Measurements from ENCODE around the gene PACS1. TPM values are rescaled to one million over a fixed set of nuclear protein-coding genes. Genes with fewer than 3 reads are reported as not detected.

The PACS1 gene
- total RNA-seq, 1 experiment from 2014 or later = 13.0 TPM

DNA sequence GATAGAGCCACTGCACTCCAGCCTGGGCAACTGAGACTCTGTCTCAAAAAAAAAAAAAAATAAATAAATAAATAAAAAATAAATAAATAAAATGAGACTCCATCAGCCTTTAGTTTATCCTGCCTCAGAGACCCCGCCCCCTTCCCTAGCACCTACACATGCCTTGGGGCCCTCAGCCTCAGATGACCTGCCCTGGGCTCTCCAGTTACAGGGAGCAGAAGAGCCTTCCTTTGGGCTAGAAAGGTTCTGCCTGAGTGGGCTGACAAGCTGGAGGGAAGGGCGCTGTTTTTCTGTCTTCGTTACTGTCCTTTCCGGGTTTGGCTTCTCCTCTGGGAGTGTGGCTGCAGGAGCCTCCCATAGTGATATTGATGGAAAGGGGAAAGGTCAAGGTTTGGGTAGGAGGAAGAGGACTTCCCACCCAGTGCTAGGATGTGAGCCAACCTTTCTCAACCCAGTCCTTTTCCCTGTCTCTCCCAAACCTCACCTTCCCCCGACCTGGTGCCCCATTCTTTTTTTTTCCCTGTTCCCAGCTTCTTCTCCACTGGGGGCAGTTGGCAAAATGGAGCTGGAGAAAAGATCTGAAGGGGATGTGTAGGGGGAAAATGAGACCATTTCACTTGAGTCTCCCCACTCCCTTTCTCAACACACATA lies 19.4 kb upstream of the PACS1 start:
- no peak for DNase-seq (ENCODE audit: low read depth)

DNA sequence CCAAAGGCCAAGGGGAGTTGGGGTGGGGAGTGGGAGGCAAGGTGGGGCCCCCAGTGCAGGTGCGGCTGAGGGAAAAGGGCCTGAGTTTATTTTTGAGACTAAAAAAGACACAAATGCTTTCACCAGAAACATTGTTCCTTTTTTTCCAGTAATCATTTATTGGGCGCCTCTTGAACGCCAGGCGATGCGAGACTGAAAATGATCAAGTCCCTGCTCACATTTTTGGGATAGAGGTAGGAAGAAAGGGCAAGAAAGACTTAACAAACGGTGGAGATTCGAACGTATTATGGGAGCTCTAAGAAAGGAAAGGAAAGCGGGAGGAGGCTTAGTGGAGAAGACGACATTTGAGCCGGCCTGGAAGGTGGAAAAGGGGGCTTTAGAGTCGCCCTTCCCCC lies 18.7 kb upstream of the PACS1 start:
- no peak for DNase-seq (ENCODE audit: low read depth)

DNA sequence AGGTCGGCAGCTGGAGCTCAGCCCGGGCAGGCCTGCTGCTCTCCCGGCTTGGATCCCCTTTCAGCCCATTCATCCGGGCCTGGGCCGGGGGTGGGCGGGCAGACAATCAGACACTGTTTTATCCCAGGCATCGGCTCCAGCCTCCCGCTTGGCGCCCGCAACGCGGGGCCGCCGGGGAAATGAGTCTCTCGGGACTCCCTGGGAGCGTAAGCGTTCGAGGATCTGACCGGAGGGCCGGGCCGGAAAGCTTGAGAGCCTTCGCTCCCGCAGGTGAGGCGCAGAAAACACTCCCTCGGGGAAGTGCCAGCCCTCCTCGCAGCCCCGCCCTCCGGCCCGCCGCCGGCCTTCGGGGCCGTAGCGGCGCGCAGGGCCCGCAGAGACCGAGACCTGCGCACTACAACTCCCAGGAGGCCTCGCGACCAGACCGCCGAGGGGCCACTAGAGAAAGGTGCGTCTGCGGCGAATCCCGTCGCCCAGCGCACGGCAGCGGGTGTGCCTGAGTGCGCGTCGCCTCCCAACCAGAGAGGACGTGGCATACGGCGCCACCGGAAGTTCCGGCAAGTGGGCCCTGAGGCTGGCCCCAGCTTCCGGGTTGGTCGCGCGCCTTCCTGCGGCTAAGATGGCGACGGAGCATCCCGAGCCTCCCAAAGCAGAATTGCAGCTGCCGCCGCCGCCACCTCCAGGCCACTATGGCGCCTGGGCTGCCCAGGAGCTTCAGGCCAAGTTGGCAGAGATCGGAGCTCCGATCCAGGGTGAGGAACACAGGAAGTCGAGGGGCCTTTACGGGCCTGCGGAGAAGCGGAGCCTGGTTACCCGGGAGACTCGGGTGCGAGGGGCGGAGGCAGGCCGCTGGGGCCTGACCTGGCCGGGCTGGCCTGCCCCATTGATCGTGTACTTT lies 18.1 kb upstream of the PACS1 start, which contains the start of gene SF3B2:
Gene SF3B2, plus strand, starts transcription at position 599 of the 898 bp plus-strand sequence. Its CDS starts 21 bp downstream, at position 620.
- peak; percentile 99 for DNase-seq (ENCODE audit: low read depth)

DNA sequence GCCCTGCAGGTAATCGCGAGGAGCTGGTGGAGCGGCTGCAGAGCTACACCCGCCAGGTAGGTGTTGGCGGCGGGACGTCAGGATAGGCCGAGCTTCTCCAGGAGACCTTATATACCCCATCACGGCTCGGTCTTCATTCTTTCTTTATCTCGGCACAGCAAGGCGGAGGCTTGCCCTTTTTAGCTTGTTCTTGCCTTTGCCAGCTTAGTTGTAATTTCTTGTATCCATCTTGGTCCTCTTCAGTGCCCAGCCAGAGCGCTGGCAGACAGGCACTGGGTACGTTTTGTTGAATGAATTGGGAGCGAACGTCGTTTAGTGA lies 17.4 kb upstream of the PACS1 start:
- DNase-seq (ENCODE audit: low read depth) = no peak

DNA sequence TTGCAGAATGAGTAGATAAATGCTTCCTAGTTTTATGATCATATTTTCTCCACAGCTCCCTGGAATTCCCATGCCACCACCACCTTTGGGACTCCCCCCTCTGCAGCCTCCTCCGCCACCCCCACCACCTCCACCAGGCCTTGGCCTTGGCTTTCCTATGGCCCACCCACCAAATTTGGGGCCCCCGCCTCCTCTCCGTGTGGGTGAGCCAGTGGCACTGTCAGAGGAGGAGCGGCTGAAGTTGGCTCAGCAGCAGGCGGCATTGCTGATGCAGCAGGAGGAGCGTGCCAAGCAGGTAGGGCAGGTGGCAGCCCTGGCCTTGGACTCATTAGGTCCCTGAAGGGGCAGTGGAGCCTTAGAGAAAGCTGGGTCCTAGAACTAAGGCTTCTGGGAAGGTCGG lies 15.1 kb upstream of the PACS1 start:
- no peak for DNase-seq (ENCODE audit: low read depth)

DNA sequence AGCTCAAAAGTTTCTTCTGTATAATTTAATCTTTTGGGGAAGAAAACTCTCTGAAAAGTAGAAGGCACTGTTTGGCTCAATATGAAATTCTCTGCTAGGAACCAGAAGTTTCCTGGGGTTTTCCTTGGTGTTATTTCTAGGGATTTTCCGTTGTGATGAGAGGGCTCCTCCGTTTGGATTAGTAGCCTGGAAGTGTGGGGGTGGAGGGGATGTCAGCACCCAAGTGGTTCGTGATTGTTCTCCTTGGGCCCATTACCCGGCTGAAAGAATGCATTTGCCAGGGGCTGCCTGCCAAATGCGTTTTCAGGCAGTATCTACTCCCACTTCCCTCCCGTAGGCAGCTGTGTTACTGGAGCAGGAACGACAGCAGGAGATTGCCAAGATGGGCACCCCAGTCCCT lies 13.6 kb upstream of the PACS1 start:
- no peak for DNase-seq (ENCODE audit: low read depth)

DNA sequence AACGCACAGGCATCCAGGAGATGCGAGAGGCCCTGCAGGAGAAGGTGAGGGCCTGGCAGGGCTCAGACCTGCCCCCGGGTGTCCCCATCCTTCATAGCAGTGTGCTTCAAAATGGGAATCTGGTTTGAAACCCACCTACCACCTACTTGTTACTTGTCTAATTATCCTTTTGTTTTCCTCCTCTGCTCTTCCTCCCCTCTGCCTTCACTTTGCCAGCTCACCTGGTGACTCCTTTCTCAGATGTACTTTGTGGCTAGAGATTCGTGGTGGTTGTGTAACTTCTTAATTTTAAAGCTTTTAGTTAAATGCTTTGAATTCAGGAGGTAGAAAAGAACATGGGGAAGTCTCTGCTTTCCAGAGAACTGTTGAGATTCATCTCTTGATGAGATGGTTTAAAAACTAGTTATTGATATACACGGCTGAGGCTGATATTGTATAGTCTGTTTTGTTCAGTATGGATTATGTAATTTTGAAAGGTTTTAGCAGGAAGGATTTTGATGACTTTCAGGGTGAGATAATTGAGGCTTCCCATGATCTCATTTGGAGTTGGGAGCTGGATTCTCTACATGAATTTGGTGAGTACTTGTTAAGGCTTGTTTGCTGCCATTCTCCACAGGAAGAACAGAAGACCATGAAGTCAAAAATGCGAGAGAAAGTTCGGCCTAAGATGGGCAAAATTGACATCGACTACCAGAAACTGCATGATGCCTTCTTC lies 9.9 kb upstream of the PACS1 start:
- no peak for DNase-seq (ENCODE audit: low read depth)

DNA sequence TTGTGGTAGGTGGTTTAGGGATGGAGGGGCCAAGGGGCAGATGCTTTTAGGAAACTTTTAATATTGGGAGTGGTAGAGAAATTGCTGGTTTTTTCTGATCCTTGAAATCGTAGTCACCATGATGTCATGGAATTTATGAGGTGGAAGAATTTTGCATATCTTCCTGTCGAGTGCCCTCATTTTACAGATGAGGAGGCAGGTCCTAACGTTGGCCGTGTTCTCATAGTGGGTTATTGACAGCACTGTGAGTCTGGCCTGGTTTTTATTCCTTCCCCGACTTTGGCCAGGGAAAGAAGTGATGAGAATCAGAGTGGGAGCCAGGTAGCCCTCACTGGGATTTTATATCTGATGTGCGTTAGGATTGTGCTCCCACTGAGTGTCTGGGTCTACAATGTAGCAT lies 8.8 kb upstream of the PACS1 start:
- DNase-seq (ENCODE audit: low read depth) = no peak

DNA sequence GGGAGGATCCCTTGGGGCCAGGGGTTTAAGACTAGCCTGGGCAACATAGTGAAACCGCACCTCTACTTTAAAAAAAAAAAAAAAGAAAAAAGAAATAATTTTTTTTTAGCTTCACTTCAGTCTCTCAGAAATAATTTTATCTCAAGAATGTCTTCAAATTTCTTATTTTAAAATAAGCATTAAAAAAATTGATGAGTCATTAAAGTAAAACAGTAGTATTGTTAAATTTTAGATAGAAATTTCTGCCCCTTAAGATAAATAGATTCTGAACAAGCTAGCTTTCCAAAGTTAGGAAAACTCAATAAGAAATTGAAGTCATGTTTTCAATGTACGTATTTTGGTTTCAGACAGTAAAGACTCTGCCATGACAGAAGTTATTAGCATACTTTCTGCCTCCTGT lies 7.7 kb upstream of the PACS1 start:
- DNase-seq (ENCODE audit: low read depth) = no peak

DNA sequence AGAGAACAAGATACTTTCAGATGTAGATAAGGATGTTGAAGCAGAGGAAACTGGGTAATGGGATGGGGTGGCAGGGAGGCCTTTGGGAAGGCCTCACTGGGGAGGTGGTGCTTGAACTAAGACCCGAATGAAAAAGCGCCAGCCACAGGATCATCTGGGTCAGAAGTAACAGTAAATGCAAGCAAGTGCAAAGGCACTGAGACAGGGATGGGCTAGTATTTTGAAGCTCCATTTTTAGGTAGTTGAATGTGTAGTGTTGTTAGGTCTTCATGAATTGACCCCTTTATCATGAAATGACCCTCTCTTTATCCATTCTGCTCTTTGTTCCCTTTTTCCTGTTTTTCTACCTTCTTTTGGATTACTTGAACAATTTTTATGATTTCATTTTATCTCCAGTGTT lies 6.2 kb upstream of the PACS1 start:
- no peak for DNase-seq (ENCODE audit: low read depth)

DNA sequence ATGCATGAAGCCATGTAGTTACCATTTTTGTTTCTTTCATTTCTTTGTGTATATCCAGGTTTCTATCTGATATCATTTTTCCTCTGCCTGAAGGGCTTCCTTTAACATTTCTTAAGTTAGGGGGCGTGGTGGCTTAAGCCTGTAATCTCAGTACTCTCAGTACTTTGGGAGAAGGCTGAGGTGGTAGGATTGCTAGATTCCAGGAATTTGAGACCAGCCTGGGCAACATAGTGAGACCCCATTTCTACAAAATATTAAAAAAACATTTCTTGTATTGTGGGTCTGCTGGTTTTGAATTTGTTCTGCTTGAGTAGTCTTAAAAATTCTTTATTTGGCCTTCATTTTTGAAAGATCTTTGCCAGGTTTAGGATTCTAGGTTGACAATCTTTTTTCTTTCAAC lies 5.5 kb upstream of the PACS1 start:
- no peak for DNase-seq (ENCODE audit: low read depth)

DNA sequence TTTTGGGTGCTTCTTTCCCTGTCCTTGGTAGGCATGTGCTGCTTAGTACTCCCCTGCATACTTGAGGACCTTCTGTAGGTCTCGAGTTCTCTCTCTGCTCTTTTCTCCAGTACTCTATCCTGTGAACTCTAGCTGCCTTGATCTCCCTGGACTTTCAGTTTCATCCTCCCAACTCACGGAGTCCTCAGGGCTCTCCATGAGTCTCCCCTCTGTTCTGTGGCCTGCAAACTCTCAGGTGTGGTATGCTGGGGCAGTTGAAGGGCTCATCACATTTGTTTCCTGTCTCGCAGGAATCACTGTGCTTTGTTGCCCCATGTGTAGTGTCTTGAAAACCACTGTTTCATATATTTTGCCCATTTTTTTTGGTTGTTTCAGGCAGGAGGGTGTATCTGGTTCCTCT lies 3.3 kb upstream of the PACS1 start:
- no peak for DNase-seq (ENCODE audit: low read depth)

DNA sequence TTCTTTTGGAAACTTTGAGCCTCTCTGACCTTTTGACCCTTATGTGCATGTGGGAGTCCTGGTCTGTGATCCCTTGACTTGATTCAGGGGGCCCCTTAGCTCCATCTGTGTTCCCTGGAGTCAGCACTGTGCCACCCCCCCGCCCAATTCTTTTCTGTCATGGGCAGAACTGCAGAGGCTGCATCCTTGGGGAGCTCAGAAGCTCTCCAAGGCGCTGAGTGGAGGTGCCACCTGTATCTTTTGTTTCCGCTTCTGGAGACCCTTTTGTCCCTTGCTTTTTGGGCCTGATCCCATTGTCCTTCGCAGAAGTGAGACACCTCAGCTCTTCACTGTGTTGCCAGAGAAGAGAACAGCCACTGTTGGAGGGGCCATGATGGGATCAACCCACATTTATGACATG lies 2.4 kb upstream of the PACS1 start:
- DNase-seq (ENCODE audit: low read depth) = no peak

DNA sequence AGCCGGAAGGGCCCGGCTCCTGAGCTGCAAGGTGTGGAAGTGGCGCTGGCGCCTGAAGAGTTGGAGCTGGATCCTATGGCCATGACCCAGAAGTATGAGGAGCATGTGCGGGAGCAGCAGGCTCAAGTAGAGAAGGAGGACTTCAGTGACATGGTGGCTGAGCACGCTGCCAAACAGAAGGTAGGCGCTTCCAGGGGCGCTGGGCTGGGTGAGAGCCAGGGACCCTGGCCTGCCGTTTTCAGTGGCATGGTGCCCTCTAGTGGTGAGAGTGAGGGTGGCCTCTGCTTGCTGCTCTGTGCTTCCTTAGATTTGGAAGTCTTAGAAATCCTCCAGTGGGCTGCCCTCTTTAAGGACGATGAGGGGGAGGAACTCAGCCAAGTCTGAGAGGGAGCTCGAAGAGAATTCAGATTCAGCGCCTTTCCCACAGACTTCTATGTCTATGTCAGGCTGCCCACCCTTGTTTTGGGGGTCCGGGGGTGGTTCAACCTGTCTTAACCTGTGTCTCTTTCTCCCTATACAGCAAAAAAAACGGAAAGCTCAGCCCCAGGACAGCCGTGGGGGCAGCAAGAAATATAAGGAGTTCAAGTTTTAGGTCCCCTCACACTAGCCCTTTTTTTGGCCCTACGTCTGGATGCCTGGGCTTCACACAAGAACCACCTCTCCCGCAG lies 1.8 kb upstream of the PACS1 start:
- DNase-seq (ENCODE audit: low read depth) = peak; percentile 73

DNA sequence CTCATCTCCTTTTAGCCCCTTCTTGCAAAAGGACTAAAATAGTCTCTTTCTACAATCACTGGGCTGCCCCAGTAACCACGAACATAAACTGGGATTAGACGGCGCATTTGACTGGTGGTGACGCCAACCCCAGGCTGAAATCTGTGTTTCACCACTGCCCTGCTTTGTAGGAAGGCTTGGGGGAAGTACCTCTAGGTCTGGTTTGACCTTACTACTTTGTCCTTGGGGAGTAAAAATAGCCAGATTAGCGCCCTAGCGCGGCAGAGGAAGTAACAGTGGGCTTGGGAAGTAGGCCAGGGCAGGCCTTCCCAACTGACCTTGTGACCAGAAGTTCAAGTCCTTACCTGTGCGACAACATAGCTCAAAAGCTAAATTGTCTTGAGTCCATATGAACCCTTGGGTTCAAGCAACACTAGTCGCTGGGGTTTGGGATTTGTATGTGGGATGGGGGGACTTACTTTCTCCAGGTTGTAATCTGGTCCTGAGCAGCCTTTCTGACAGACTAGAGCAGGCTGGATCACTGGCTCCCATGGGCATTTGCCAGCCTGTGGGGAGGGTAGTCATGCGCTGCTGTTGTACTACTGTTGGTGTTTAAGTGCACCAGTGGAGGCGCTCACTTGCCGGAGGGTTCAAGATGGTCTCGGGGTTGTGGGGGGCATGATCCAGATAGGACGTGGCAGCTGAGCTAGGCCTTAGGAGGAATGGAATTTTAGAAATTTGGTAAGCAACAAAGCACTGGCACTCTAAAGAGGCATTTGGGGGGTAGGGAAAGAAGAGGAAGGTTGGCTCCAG lies 953 bp upstream of the PACS1 start:
- DNase-seq (ENCODE audit: low read depth) = peak; percentile 78

DNA sequence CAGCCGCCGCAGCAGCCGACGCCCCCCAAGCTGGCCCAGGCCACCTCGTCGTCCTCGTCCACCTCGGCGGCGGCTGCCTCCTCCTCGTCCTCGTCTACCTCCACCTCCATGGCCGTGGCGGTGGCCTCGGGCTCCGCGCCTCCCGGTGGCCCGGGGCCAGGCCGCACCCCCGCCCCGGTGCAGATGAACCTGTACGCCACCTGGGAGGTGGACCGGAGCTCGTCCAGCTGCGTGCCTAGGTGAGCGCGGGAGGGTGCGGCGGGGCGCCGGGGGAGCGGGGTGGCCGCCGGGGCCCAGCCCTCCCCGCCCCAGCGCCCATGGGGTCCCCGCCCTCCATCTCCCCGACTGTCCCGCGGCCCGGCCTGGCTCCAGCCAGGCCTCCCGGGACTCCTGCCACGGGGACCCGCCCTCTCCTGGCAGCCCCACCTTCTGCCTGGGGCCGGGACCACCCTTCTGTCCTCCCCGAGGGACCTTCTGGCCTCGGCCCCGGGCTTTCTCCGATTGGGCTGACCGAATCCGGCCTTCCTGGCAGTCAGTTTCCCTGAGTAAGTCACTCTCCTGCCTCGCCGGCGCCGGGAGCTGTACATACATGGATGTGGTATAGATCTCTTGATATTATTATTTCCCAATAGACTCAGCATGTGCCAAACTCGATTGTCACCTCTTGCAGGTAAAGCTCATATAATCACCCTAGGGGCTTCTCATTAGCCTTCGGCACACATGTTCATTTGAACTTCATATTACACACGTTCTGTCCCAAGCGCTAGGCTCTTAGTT lies 720 bp downstream of the PACS1 start:
- DNase-seq (ENCODE audit: low read depth) = peak; percentile 38

DNA sequence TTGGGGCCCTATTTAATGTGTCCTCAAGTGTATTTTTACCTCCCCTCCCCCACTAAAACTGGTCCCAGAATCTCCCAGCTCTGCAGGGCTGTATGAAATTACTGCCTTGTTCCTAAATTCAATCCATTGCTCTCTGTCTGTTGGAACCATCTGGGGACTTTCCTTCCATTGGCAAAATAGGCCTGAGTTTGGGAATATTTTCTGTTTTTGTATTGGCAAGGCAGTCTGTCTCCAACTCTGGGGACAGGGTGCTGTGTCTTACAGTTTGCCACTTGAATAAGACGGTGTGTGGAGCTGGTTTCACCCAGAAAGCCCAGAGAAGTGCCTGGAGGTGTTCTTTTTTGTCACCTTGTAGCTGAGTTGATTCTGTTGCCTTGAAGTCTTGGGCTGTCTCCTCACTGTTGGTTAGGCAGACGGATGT lies 1.3 kb downstream of the PACS1 start:
- no peak for DNase-seq (ENCODE audit: low read depth)

DNA sequence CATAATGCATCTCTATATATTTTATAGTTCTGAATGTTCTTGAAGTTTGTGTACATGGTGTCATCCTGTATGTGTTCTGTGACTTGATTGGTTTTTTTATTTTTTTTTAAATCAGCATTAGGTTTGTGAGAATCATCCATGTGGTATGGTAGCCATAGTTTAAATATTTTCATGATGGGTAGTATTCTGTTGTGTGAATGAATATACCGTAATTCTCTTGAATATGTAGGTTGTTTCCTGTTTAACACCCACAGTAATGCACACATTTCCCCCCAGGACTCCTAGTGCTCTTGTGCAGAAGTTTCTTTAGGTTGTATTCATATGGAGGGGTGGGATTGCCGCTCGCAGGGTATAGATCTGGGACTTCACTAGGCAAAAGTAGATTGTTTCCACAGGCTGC lies 2.0 kb downstream of the PACS1 start:
- no peak for DNase-seq (ENCODE audit: low read depth)

DNA sequence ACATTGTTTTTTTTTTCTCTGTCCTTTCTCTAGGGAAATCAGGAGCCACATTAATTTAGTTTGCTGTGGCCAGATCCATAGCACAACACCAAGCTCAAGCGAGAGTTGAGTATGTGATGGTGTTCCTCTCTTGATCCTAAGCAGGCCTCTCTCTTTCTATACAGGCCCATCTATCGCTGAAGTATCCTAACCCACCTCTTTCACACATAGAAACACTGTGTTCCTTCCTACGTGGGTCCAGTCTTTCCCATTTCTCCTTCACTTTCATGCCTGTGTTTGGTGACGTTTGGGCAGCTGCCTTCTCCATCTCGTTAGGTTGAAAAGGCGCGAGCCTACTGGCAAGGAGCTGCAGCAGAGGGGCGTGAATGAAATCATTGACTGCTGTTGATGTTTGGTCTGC lies 2.4 kb downstream of the PACS1 start:
- no peak for DNase-seq (ENCODE audit: low read depth)

DNA sequence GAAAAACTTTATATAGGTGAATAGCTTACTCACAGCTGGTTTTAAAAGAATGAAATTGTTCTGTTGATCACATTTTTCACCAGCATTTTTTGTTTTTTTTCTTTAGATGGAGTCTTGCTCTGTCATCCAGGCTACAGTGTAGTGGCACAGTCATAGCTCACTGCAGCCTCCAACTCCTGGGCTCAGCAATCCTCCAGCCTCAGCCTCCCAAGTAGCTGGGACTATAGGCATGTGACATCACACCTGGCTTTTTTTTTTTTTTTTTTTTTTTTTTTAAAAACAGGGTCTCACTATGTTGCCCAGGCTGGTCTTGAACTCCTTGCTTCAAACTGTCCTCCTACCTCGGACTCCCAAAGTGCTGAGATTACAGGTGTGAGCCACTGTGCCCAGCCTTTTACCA lies 3.6 kb downstream of the PACS1 start:
- DNase-seq (ENCODE audit: low read depth) = no peak

DNA sequence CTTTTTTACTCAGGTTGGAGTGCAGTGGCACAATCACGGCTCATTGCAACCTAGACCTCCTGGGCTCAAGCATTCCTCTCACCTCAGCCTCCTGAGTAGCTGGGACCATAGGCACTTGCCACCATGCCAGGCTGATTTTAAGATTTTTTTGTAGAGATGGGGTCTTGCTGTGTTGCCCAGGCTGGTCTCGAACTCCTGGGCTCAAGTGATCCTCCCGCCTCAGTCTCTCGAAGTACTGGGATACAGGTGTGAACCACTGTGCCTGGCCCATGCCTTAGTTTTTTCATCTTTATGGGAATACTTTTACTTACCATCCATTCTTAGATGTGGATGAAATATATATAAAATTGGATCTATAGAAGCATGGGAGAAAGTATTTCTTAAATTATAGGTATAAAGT lies 5.2 kb downstream of the PACS1 start:
- no peak for DNase-seq (ENCODE audit: low read depth)
